ENCODE measurements around the gene VWA5B1. TPM values are rescaled to one million over a fixed set of nuclear protein-coding genes. Genes with fewer than 3 reads are reported as not detected.

Gene VWA5B1
- total RNA-seq, 6 experiments from 2014 or later = not detected

GRCh38 chr1:20337581-20337980 is 46.9 kb downstream of the VWA5B1 start:
- H3K9me3 Mint-ChIP-seq = no peaks in the 10 kb centered on the region
- H3K27me3 Mint-ChIP-seq (ENCODE audit: insufficient read depth) = peaks cover 24% of the 10 kb centered on the region
- no peaks in the 10 kb centered on the region for H3K4me1 Mint-ChIP-seq (ENCODE audit: low read depth)
- no peak overlapping the region for H3K4me3 Mint-ChIP-seq
- no peaks in the 10 kb centered on the region for H3K36me3 Mint-ChIP-seq (ENCODE audit: low read depth)
- no peak for DNase-seq
- H3K27ac Mint-ChIP-seq = no peak overlapping the region
- TF ChIP-seq, protein P1, sequence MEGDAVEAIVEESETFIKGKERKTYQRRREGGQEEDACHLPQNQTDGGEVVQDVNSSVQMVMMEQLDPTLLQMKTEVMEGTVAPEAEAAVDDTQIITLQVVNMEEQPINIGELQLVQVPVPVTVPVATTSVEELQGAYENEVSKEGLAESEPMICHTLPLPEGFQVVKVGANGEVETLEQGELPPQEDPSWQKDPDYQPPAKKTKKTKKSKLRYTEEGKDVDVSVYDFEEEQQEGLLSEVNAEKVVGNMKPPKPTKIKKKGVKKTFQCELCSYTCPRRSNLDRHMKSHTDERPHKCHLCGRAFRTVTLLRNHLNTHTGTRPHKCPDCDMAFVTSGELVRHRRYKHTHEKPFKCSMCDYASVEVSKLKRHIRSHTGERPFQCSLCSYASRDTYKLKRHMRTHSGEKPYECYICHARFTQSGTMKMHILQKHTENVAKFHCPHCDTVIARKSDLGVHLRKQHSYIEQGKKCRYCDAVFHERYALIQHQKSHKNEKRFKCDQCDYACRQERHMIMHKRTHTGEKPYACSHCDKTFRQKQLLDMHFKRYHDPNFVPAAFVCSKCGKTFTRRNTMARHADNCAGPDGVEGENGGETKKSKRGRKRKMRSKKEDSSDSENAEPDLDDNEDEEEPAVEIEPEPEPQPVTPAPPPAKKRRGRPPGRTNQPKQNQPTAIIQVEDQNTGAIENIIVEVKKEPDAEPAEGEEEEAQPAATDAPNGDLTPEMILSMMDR (IDR thresholded peaks at IDR 0.05) = no peak

DNA sequence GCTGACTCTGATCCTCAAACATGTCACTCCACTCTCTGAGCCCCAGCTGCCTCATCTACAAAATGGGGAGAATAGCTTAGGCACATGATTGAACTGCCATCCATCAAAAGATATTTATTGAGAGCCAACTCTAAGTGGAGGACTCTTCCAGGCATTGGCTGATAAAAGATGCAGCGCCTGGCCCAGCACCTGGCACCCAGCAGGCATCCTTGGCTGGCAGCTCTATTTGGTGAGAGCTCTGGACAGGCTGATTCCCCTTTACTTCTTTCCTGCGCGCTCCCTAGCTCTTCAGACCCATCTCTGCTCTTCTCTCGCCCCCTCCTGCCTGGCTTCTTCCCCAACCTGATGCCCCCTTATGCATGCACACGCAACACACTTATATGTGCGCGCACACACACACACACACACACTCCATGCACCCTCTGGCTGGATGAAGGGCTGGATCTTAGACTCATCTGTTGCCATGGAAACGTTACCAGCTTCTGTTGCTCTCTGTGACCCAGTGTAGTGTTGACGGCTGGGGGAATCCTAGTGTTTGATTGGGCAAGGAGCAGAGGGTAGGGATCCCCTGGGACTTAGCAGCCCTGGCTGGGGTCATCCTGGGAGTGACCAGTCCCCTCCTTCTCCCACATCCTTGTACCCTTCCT is 49.3 kb downstream of the VWA5B1 start:
- Mint-ChIP-seq H3K9me3 (no peaks in the 10 kb centered on the region), H3K27me3 (ENCODE audit: insufficient read depth) (peaks cover 26% of the 10 kb centered on the region), H3K36me3 (ENCODE audit: low read depth) (no peaks in the 10 kb centered on the region), H3K27ac (no peak overlapping the region), H3K4me3 (no peak overlapping the region), H3K4me1 (ENCODE audit: low read depth) (no peaks in the 10 kb centered on the region)
- no peak for DNase-seq
- TF ChIP-seq, protein P1 (IDR thresholded peaks at IDR 0.05) = no peak

DNA sequence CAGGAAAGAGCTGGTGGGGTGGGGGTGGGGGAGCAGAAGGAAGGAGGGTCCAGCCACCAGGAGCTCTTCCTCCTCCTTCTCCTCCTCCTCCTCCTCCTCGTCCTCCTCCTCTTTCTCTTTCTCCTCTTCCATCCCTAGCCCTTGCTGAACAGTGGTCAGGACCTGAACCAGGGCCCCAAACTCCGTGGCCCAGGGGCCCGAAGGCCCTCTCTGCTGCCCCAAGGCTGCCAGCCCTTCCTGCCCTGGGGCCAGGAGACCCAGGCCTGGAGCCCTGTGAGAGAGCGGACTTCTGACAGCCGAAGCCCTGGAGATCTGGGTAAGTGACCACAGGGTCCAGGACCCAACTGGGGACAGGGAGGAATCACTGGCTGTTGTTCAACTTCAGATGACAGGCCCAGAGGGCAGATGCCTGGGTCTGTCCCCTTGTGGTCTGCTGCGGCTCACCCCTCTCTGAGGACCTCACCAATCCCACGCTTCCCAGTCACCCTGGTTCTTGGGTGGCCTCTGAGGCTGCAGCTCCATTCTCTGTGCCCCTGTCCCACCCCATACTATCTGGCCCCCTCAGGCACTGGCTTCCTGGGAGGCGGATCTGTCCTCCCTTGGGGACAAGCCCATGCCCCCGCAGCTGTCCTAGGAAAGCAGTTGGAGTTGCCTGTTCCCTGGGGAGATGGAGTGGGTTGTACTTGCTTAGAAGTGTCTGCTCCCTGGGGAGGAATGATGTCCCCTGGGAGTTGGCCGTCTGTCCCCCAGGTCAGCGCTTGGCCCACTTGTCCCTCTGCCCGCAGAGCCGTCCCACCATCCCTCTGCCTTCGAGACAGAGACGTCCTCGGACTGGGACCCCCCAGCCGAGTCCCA is 51.8 kb downstream of the VWA5B1 start:
- H3K36me3 Mint-ChIP-seq (ENCODE audit: low read depth) = 0 out of 2 replicates have a peak, but pooled peaks cover 4% of the 10 kb centered on the region
- TF ChIP-seq, protein P1 (IDR thresholded peaks at IDR 0.05) = no peak
- peaks cover 7% of the 10 kb centered on the region for H3K9me3 Mint-ChIP-seq
- no peak overlapping the region for H3K4me3 Mint-ChIP-seq
- no peak overlapping the region for H3K27ac Mint-ChIP-seq
- no peaks in the 10 kb centered on the region for H3K4me1 Mint-ChIP-seq (ENCODE audit: low read depth)
- H3K27me3 Mint-ChIP-seq (ENCODE audit: insufficient read depth) = peaks cover 18% of the 10 kb centered on the region
- no peak for DNase-seq

- Mint-ChIP-seq H3K27me3 (ENCODE audit: insufficient read depth) (peaks cover 16% of the 10 kb centered on the region), H3K4me1 (ENCODE audit: low read depth) (no peaks in the 10 kb centered on the region), H3K36me3 (ENCODE audit: low read depth) (0 out of 2 replicates have a peak, but pooled peaks cover 4% of the 10 kb centered on the region), H3K27ac (no peak overlapping the region), H3K4me3 (no peak overlapping the region), H3K9me3 (peaks cover 7% of the 10 kb centered on the region)
- DNase-seq = no peak
- TF ChIP-seq, protein P1 (IDR thresholded peaks at IDR 0.05) = no peak
These were observed 52.7 kb downstream of the VWA5B1 start for GRCh38 chr1:20343149-20343937.

GRCh38 chr1:20343938-20344302 is 53.2 kb downstream of the VWA5B1 start:
- H3K9me3 Mint-ChIP-seq = peaks cover 7% of the 10 kb centered on the region
- peaks cover 19% of the 10 kb centered on the region for H3K27me3 Mint-ChIP-seq (ENCODE audit: insufficient read depth)
- H3K4me3 Mint-ChIP-seq = no peak overlapping the region
- 0 out of 2 replicates have a peak, but pooled peaks cover 4% of the 10 kb centered on the region for H3K36me3 Mint-ChIP-seq (ENCODE audit: low read depth)
- no peak for DNase-seq
- no peak overlapping the region for H3K27ac Mint-ChIP-seq
- no peaks in the 10 kb centered on the region for H3K4me1 Mint-ChIP-seq (ENCODE audit: low read depth)
- TF ChIP-seq, protein P1 (IDR thresholded peaks at IDR 0.05) = no peak
